Vagina (tissue), 2 donors: ENCODE data around the gene GABBR1. TPM values are rescaled to one million over a fixed set of nuclear protein-coding genes. Genes with fewer than 3 reads are reported as not detected.
"Not testable (repeated sequence)": the region's sequence is repeated elsewhere in the genome, so short reads cannot be mapped to it uniquely, and the experiment has no call there.

ENCODE experiments used
- DNase-seq, 2 donors: peaks; one replicate each; pipeline ENCODE4 v3.0.0-alpha.2; 2017; ENCODE audit errors: extremely low spot score in 2 of 2
- H3K27ac ChIP-seq: fragments of 200-600 bp; sonication (generic); one replicate; pipeline ENCODE4 v1.5.1; 2019
- H3K27me3 ChIP-seq: fragments of 200-600 bp; sonication (generic); one replicate; pipeline ENCODE4 v1.5.1; 2019
- H3K36me3 ChIP-seq, 2 donors: fragments of 200-600 bp; sonication (generic); one replicate each; pipeline ENCODE4 v1.5.1; 2017 to 2019
- H3K4me1 ChIP-seq: fragments of 200-600 bp; sonication (generic); one replicate; pipeline ENCODE4 v1.5.1; 2019
- H3K4me3 ChIP-seq, 2 donors: fragments of 200-600 bp; sonication (generic); 1 replicate in 1 of 2; 2 replicates in 1 of 2; pipeline ENCODE4 v1.5.1; 2016 to 2019
- H3K9me3 ChIP-seq: fragments of 200-600 bp; sonication (generic); one replicate; pipeline ENCODE4 v1.5.1; 2019
- CTCF ChIP-seq, 3 experiments: fragments of 450-650 bp in 2 of 3; fragments of 200-600 bp in 1 of 3; sonication (generic) in 1 of 3; IDR thresholded peaks; one replicate each; pipeline ENCODE4 v1.5.1; 2017 to 2019; ENCODE audit warnings: antibody characterized with exemption in 3 of 3, mild to moderate bottlenecking in 2 of 3, moderate library complexity in 2 of 3
- POLR2A ChIP-seq, 2 donors: fragments of 450-650 bp; IDR thresholded peaks; one replicate each; pipeline ENCODE4 v1.6.1; 2017; ENCODE audit warnings: antibody characterized with exemption in 2 of 2, mild to moderate bottlenecking in 2 of 2, moderate library complexity in 2 of 2
- POLR2AphosphoS5 ChIP-seq, 2 donors: sonication (generic); formaldehyde crosslinking; IDR thresholded peaks; one replicate each; pipeline ENCODE4 v1.9.0; 2017; ENCODE audit warnings: antibody characterized with exemption in 2 of 2, mild to moderate bottlenecking in 2 of 2, low read depth in 1 of 2; ENCODE audit not compliant: insufficient read depth in 1 of 2
- intact Hi-C: fragments of 100-400 bp; cut with DNase I; formaldehyde crosslinking; loops from one replicate; pipeline ENCODE4 v1.15.1; 2023
- total RNA-seq: library from RNA; depleted of rRNA; stranded (reverse); fragments of >200 nt; gene quantifications from one replicate; pipeline ENCODE4 v1.2.3, GENCODE V29; 2016

Gene GABBR1
- total RNA-seq, 1 donor from 2014 or later, result 58.4 TPM

- no peaks in the 10 kb centered on the region for H3K9me3 ChIP-seq
- no peaks in the 10 kb centered on the region for H3K4me1 ChIP-seq
- H3K27ac ChIP-seq, result no peak overlapping the region
- H3K27me3 ChIP-seq, result no peaks in the 10 kb centered on the region
- no peak for DNase-seq
- no peaks in the 10 kb centered on the region for H3K36me3 ChIP-seq
- intact Hi-C loops, result no loop called here
- TF ChIP-seq POLR2A (IDR thresholded peaks at IDR 0.05) (no peak), POLR2AphosphoS5 (IDR thresholded peaks at IDR 0.05; ENCODE audit: insufficient read depth in 1 of 2, low read depth in 1 of 2) (no peak), CTCF (IDR thresholded peaks at IDR 0.05) (no peak)
- H3K4me3 ChIP-seq, result no peak overlapping the region
These were observed 38.0 kb upstream of the GABBR1 start for GRCh38 chr6:29671026-29671425.

DNA sequence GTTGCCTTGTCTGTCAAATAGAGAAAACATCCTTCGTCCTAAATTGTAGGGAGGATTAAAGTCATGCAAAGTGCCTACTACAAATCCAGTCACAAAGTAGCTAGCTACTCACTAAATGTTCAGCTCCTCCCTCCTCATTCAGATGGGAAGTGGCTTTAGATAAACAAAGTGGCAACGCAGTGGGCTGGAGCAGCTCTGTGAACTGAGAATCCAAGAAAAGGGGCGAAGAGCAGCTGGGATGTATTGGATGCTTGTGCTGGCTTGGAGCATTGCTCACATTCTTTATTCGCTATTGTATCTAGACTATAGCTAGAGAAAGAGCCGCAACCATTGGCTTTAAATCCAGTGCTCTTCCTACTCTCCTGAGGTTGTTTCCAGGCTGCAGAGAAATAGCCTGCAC, 34.2 kb upstream of the GABBR1 start:
- intact Hi-C loops, result no loop called here
- no peak overlapping the region for H3K27ac ChIP-seq
- H3K9me3 ChIP-seq, result no peaks in the 10 kb centered on the region
- no peak overlapping the region for H3K4me3 ChIP-seq
- TF ChIP-seq POLR2AphosphoS5 (IDR thresholded peaks at IDR 0.05; ENCODE audit: insufficient read depth in 1 of 2, low read depth in 1 of 2), result no peak
- TF ChIP-seq POLR2A (IDR thresholded peaks at IDR 0.05), result no peak
- no peak for TF ChIP-seq CTCF (IDR thresholded peaks at IDR 0.05)
- no peak for DNase-seq
- H3K4me1 ChIP-seq, result no peaks in the 10 kb centered on the region
- no peaks in the 10 kb centered on the region for H3K27me3 ChIP-seq
- H3K36me3 ChIP-seq, result no peaks in the 10 kb centered on the region

DNA sequence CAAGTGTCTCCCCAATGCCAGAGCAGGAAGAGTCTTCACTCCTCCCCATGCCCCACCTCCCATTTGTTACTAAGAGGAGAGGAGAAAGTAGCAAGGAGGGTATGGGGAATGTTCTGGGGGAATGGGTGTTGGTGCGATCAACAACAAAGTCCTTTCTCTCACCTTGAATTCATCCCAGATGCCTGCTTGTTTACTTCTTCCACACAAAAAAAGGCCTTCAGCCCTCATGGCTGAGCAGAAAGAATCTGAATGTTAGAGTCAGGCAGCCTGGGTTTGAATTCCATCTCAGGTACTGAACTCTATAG, 33.8 kb upstream of the GABBR1 start:
- no peak overlapping the region for H3K4me3 ChIP-seq
- DNase-seq, result no peak
- H3K27me3 ChIP-seq, result no peaks in the 10 kb centered on the region
- H3K36me3 ChIP-seq, result no peaks in the 10 kb centered on the region
- TF ChIP-seq POLR2A (IDR thresholded peaks at IDR 0.05) (no peak), CTCF (IDR thresholded peaks at IDR 0.05) (no peak), POLR2AphosphoS5 (IDR thresholded peaks at IDR 0.05; ENCODE audit: insufficient read depth in 1 of 2, low read depth in 1 of 2) (no peak)
- H3K4me1 ChIP-seq, result no peaks in the 10 kb centered on the region
- intact Hi-C loops, result no loop called here
- H3K27ac ChIP-seq, result no peak overlapping the region
- no peaks in the 10 kb centered on the region for H3K9me3 ChIP-seq

DNA sequence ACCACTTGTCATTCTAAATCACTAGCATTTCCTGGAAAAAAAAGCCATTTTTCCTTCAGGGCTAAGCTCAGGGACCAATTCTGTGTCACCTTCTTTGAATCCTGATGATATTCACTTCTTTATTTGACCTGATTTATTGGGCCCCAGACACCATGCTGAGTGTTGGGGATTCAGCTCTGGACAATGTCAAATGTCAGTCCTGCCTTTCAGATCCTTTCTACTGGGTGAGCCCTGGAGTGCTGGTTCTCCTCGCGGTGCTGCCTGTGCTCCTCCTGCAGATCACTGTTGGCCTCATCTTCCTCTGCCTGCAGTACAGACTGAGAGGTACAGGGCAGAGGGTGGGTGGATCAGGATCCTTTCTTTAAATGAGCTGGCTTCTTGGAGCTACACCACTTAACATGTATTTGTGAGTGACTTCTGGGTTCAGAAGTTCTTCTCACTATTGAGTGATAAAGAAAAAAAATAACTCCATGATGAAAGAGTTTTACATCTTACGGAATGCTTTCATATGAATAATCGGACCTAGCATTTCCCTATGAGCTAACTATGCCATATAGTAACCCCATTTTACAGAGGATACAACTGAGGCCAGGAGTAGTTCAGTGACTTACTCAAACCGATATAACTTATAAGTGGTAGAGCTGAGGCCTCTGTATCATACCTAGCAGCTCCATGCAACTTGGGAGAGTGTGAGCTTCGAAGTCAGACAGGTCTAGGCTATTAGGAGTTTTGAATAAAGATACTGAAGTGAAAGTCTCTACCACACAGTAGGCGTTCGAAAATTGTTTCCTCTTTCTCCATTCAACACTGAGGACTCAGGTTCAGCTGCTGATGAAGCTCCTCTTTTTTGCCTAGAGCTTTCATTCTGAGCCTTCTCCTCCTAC, 33.2 kb upstream of the GABBR1 start:
- TF ChIP-seq CTCF (IDR thresholded peaks at IDR 0.05) (no peak), POLR2AphosphoS5 (IDR thresholded peaks at IDR 0.05; ENCODE audit: insufficient read depth in 1 of 2, low read depth in 1 of 2) (no peak), POLR2A (IDR thresholded peaks at IDR 0.05) (no peak)
- no peaks in the 10 kb centered on the region for H3K27me3 ChIP-seq
- H3K27ac ChIP-seq, result no peak overlapping the region

DNA sequence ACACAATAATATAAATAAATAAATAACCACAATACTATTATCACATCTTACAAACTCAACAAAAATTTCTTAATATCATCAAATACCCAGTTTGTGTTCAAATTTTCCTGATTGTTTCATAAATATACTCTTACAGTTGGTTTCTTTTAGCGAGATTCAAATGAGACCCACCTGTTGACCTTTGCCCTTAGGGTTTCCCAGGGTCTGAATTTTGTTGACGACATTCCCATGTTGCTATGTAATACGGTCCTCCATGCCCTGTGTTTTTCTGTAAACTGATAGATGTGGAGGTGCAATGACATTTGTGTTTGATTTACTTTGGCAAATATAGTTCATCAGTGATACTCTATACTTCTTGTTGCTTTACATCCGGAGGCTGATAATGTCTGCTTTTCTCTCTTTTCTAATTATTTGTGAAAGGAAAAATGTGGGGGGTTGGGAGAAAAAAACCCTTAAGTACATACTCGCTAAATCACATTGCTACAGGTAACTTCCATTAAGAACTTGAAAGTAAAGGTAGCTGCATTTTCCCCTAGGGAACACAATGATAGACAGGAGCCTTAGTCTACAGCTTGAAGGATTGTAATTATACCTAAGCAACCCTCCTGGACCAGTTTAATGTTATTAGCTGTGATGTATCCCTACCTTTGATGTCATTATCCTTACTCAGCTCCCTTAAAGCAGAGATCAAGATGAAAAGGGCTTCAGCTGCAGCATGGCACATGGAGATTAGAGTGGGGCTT, 30.5 kb upstream of the GABBR1 start:
- intact Hi-C loops, result no loop called here
- no peaks in the 10 kb centered on the region for H3K36me3 ChIP-seq
- DNase-seq, result no peak
- no peaks in the 10 kb centered on the region for H3K27me3 ChIP-seq
- no peaks in the 10 kb centered on the region for H3K9me3 ChIP-seq
- H3K4me1 ChIP-seq, result no peaks in the 10 kb centered on the region
- no peak overlapping the region for H3K27ac ChIP-seq
- no peak overlapping the region for H3K4me3 ChIP-seq
- TF ChIP-seq CTCF (IDR thresholded peaks at IDR 0.05) (no peak), POLR2AphosphoS5 (IDR thresholded peaks at IDR 0.05; ENCODE audit: insufficient read depth in 1 of 2, low read depth in 1 of 2) (no peak), POLR2A (IDR thresholded peaks at IDR 0.05) (no peak)

More for the DNA sequence above, 33.2 kb upstream of the GABBR1 start:
- no peaks in the 10 kb centered on the region for H3K9me3 ChIP-seq
- H3K36me3 ChIP-seq, result no peaks in the 10 kb centered on the region
- intact Hi-C loops, result no loop called here
- DNase-seq, result no peak
- no peak overlapping the region for H3K4me3 ChIP-seq
- H3K4me1 ChIP-seq, result no peaks in the 10 kb centered on the region

DNA sequence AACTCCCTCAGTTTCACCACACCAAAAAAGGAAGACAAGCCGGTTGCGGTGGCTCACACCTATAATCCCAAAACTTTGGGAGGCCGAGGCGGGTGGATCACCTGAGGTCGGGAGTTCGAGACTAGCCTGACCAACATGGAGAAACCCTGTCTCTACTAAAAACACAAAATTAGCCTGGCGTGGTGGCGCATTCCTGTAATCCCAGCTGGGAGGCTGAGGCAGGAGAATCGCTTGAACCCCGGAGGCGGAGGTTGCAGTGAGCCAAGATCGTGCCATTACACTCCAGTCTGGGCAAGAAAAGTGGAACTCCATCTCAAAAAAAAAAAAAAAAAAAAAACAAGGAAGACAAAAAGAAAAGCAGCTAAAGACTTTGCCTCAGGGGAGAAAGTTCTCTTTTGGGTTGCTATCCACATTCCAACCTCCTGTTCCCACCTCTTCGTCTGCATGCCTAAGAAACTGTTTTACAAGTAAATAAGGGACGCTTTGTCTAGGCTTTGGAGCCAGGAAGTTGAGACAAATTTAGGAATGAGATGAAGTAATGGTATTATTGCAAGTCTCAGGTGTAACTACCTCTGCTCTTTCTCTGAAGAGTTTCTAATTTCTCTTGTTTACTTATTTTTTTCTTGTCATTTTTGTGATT, 28.6 kb upstream of the GABBR1 start:
- H3K27me3 ChIP-seq, H3K9me3 ChIP-seq, H3K36me3 ChIP-seq, H3K4me3 ChIP-seq, DNase-seq, intact Hi-C loops, H3K27ac ChIP-seq, H3K4me1 ChIP-seq: not testable (repeated sequence)
